ENCODE measurements around the gene APLF.

- no peak for TF ChIP-seq CTCF (IDR thresholded peaks at IDR 0.05; ENCODE audit: insufficient read depth, low read length, poor library complexity, severe bottlenecking)
- TF ChIP-seq EZH2phosphoT487 (conservative IDR thresholded peaks at IDR 0.05; ENCODE audit: low read length): no peak
These were observed 81.0 kb downstream of the APLF start for GRCh38 chr2:68548396-68548795.
